Activated CD8-positive, alpha-beta memory T cell treated with anti-CD3 and anti-CD28 coated beads for 24 hours (primary cell): Measurements from ENCODE around the gene DMD.

ENCODE experiments used
- DNase-seq: peaks from one replicate; pipeline ENCODE4 v3.0.0-alpha.2; 2020

DMD gene

DNA sequence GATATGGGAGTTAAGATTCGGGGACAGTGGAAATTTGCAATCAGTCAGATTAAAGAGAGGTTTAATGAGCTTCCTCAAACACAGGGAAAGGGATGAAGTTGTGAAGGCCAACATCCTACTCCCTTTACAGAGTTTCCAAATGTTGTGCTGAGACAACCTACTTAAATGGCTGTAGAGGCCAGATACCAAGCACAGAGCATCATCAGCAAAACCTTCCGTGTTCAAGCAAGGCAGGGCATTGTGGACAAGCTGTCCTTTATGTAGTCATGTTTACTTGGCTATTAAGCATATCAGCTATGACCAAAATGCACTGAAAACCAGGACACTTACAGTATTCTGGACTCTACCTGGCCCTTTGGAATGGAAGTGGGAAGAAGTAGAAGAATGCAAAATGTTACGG lies 197.3 kb downstream of the DMD start:
- DNase-seq: no peak

DNA sequence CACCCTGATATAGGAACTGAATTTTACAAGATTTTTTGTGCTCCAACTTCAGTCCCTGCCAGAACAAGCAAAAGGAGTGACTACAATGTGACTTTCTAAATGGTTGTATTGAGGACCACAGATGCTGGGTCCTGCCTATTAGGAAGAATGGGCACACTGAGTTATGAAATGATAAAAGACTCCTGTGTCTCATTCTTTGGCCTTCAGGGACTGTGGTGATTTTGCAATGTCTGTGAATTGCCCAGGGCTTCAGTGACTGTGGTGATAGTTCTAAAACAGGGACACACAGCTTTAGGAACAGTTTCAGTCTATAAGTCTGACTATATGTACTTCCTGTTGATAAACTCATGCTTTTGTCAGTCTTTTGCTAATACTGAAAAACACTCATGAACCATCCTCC lies 210.2 kb downstream of the DMD start:
- DNase-seq: no peak

DNA sequence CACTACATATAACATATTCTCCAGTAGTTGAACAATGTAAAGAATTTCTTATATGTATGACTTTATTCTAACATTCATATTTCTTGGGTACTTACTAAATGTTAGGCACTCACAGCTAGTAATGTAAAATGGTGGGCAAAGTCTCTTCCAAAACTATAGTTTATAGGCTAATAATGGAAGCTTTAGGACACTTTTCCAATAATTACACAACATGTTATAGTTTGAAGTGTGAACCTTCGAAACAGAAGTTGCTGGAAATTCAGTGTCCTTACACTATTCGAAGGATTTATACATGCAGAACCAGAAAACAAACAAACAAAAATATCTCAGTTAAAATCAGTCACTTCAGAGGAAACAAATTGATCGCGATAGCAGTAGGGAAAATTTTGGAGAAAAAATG lies 212.6 kb downstream of the DMD start:
- no peak for DNase-seq

DNA sequence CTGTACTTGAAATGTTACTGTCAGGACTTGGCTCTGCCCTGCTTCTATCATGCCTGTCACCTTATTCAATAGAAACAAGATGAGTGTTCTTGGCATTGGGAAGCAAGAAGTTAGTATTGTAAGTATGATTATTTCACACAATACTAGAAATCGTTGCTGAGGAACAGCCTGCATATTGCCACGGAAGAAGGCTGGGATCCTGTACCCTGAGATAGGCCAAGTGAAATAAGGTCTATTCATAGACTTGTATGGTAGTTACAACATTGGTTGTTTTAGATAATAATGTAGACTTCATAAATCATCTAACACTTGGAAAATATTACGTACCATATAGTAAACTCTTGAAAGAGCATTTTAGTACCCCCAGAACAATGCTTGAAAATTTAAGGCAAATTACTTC lies 215.9 kb downstream of the DMD start:
- DNase-seq: no peak

DNA sequence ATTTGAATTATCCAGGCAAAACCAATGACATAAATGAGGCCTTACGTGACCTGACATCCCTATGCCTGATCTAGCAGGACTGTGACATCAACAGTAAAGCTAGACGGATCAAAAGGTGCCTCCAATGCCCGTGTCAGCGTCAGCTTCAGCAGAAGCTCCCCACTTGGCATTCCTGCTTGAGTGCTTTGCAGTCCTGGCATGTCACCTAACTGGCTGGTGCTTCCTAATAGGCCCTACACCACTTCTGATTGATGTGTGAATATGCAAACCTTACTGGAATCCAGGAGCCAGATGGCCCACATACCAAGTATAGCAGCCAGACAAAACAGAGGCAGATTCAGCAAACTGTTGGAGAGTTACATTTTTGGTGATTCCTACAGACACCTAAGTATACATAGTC lies 224.2 kb downstream of the DMD start:
- DNase-seq: no peak

DNA sequence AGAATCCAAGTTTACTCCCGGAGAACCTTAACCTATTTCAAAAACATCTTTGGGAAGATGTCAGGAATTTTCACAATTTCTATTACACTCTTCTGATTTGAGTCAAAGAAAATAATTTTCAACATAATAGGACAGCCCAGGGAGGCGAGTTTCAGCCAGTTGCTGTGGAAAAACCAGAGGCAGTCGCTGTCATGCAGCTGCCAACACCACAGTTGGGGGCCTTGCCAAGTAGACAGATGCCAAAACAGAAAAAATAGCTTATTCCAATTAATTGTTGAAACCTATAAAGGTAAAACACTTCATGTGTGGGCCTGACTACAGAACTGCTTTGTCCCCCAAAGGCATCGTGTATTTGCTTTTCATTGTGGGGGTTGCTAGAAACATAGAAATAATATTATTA lies 225.8 kb downstream of the DMD start:
- DNase-seq: no peak

DNA sequence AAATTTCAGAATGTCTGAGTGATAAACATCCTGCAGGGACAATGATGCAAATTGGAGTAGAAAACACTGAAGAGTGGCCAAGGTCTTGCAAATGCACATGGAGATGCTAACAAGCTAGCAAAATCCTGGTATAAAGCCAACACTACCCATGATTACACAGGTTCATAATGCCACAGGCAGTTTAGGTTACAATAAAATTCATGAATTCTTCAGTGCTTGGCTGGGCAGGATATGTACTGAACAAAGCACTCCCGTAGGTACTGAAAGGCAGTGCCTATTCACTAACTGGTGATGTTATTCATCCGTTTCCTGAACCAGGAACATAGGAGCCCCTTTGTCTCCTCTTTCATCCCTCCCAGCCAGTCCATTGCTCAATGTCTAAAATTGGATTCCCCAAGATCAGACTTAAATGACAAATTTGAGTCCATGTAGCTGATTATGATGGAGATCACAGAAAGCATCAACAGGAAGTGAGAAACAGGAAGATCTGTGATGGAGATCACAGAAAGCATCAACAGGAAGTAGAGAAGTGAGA lies 244.5 kb downstream of the DMD start:
- no peak for DNase-seq

DNA sequence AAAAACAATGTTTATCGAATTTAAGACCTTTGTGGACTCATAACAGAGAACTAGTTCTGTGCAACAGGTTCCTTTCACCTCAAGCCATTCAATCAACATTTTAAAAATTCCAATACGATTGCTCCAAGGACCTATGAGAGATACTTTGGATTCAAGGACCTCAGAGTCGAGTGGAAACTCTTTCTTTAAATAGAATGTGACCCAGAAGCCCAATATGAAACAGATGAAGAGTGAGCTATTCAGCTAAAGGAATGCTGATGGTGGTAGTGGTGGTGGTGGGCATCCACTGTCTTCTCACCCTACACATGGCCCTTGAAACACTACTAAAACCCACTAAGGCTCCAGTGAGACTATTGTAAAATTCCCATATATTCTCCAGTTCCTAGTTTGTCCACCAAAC lies 257.2 kb downstream of the DMD start:
- no peak for DNase-seq

DNA sequence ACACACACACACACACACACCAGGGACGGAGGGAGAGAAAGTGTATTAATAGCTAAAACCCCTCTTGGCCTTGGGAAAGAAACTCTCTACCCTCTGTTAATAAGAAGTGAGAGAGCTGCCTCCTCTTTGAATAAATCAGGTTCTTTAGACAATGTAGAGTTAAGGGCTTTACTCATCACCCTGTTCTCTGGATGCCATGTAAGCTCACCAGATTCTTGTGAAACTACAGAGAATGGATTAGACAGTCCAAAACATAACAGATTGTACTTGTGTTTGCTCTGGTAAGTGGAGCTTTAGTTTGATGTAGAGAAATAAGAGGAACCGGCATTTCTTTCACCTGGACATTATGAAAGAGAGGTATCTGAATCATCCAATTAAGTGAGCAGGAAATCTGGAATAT lies 263.2 kb downstream of the DMD start:
- no peak for DNase-seq

DNA sequence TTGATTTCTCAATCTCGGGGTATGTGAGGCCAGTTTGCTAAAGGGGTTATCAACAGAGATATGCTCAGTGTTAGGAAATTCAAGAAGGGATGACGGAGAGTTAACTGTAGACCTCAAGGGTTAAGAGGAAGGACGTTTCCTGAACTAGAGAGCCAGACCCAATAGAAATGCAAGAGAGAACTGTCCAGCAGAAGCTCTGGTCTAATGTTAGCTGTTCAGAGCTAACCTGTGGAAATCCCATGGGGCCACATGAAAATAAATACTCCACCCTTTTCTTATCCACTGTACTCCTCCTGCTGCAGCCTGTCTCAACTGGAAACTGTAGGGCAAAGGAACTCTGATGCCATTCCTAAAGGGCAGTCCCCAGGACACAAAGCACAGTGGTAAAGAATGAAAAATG lies 274.3 kb downstream of the DMD start:
- DNase-seq: no peak

DNA sequence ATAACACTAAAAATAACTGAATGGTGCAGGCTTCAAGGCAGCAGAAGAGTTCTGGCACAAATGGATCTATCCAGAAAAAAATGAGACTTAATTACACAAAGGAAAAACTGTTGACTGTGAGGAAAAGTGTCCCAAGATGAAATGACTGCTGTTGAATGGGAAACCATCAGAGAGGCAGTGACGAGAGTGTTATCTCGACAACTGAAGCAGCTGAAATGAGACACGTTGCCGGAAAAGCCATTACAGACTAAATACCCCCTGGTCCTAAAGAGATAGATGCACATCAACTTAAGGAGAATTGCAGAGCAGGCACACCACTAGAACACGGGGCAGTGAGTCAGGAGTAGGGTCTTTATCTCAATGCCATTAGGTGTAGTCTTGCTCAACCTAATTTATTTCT lies 277.8 kb downstream of the DMD start:
- no peak for DNase-seq

DNA sequence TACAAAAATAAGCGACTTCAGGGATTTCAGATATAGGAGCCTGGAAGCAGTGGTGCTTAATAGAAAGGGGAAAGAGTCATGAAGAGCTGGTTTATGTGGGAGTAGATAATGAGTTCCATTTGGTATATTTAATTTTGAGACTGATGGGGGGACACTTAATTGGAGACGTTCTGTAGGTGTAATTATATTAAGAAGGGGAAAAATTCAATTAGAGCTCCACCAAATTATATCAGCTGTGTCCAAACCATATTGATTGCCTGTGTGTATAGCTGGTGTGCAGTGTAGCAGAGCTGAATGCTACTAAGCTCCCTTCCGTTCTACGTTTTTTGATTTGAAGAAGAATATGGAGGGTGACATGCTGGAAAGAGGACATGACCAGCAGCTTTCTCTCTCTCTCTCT lies 282.3 kb downstream of the DMD start:
- DNase-seq: no peak

DNA sequence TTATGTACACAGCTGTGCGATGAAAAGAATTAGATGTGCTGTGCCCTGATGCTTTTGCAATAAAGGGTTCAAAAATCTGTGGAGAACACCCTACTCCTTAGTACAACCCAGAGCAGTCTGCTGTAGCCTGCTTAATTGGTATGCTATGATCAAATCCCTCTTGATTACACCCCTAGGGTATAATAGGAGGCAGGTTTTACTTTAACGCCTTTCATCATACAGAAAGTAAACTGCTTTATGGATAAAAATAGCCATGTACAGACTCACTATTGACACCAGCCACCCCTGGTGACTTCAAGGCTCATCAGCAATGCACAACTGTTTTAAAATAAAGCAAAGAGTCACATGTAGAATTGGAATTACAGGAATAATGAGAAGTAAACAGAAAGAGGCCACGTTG lies 315.3 kb downstream of the DMD start:
- DNase-seq: no peak

DNA sequence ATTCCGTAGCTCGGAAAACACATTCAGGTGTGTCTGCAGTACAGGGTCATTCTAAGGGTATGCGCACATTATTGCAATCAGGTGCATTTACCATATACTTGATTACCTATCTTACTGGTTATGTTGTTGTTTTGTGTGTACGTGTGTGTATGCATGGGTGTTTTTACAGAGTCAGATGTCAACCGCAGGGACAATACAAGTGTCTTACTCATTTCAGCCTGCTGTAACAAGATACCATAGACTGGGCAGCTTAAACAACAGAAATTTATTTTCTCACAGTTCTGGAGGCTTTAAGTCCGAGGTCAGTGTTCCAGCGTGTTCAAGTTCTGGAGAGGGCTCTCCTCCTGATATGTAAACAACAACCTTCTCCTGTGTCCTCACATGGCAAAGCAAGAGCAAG lies 316.7 kb downstream of the DMD start:
- no peak for DNase-seq

DNA sequence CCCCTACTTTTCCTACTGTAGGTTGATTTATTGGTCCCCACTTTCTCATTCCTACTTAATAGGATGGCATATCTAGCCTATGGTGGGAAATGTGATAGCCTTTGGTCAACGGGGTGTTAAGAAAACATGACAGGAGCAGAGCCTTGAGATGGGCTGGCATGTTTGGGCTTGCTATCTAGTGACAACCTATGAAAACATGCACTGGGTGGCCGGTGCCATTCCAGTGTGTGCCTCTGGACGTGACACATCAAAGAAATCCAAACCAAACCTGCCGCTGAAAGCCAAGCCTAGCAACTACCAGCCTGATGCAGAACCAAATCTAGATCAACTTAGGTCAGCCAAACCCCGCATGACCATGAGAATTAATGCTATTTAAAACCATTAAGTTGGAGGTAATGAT lies 317.6 kb downstream of the DMD start:
- no peak for DNase-seq

DNA sequence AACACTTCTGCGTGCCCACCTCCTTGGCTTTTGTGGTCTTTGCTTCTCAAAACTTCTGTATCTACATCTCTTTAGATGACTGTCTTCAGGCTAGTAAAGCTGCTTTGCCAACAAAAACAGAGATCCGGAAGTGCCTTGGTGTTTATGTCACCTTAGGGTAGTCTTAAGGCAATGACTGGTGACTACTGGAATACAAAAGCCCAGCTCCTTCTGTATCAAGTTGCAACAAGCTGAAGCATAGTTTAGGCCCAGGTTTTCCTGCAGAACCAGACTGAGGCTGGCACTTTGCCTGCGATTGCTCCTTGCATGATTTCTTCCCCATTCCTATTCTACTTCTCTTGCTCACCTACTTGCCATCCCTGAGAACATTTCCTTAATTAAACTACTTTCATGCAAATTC lies 333.8 kb downstream of the DMD start:
- no peak for DNase-seq

DNA sequence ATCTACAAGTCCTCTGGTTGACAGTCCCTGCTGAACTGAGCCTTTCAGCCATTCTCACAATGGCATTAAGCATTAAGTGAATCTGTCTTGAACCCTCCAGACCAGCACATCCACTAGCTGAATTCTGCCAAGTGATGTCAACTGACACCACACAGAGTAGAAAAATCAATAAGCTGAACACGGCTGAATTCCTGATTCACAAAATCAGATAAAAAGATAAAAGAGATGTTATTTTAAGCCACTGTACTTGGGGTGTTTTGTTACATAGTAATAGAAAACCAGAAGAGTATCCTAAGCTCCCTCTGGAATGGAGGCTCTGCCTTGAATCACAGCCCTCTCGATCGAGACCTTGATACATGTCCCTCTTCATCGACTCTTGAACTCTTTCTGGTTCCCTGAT lies 336.5 kb downstream of the DMD start:
- DNase-seq: no peak

DNA sequence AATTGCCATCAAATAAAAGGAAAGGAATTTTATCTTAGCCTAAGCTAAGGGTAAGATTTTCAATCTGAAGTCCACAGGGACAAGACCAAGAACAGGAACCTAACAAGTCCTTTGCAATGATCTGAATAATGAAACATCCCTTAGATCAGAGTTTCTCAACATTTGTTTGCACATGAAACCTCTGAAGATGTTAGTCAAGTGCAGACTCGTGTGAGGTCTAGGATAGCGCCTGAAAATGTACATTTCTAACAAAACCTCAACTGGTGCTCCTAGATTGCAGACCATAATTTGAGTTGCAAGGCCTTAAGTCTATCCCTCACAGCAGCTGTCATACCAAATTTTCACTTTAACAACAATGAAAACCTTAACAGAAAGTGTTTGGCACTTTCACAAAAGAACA lies 337.6 kb downstream of the DMD start:
- DNase-seq: no peak

DNA sequence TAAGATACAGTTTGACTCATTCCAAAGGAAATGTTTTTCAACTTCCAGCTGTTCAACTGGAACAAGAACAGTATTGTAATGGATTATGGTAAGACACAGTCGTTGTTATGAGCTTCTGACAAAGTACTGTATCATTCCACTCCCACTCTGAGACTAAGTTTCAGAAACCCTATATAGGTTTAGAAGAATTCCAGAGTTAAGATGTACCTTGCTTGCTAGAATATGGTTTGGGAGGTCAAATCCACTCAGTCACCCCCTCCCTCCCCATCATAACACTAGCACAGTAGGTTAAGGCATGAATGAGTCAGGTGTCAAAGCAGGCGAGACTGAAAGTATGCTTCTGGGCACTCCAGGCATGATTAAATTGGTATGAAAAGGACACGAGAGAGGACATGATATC lies 339.7 kb downstream of the DMD start:
- no peak for DNase-seq

DNA sequence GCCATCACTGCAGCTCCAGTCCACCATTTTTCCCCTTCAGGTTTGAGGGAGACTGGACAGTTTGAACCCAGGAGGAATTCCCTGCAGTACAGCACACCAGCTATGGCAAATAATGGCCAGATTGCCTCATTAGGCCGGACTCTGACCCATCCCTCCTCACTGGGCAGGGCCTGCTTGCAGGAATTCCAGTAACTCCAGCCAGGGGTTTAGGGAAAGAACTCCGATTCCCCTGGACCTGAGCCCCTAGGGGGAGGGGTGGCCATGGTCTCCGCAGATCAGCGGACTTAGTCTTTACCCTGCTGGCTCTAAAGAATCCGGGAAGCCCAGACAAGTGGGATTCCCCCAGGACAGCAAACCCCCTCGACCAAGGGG lies 342.8 kb downstream of the DMD start:
- DNase-seq: no peak

DNA sequence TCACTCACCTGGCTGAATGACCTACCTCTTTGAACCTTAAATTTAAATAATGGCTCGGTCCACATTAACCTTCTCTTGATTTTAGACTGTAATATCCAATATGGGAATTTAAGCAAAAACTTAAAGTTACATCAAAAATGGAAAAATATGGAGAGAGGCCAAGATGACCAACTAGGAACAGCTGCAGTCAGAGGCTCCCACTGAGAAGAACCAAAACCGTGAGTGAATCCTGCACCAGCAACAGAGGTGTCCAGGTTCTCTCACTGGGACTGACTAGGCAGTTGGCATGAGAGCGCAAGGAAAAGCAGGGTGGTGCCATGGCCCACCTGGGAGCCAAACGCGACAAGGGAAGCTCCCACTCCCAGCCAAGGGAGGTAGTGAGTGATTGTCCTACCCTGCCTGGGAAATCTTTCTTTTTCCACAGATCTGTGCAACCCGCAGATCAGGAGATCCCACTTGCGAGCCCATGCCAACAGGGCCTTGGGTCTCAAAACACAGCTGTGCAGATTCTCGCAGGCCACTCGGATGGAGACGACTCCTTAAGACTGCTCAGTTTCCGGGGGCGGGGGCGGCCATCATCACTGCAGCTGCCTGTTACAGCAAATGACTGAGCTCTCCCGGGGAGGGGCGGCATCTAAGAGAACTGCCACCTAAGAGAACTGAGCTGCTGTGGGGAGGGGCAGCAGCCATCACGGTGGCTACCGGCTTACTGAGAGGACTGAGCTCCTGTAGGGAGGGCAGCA lies 343.4 kb downstream of the DMD start:
- no peak for DNase-seq

DNA sequence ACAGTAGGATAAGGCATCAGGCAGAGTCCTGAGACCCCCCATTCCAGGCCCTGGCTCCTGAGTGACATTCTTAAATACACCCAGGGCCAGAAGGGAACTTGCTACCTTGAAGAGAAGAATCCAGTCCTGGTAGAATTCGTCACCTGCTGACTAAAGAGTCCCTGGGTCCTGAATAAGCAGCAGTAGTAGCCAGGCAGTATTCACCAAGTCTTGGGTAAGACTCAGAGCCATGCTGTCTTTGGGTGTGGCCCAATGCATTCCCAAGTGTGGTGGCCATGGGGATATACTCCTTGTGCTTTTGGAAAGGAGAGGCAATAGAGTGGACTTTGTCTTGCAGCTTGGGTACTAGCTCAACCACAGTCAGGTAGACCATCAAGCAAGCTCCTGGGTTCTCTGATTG lies 359.1 kb downstream of the DMD start:
- no peak for DNase-seq

DNA sequence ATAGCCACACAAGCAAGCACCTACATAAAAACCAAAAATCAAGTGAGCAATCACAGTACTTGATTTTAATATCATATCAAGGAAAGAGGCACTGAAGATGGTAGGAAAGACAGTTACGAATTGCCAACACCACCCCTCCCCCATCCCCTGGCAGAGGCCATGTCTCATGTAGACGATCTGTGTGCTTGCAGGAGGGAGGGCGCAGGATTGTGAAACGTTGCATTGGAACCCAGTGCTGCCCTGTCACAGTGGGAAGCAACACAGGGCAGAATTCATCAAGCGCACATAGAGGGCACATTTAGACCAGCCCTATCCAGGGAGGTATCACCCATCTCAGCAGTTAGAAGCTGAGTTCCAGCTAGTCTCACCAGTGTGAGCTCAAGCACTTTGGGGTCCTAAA lies 359.8 kb downstream of the DMD start:
- DNase-seq: no peak

DNA sequence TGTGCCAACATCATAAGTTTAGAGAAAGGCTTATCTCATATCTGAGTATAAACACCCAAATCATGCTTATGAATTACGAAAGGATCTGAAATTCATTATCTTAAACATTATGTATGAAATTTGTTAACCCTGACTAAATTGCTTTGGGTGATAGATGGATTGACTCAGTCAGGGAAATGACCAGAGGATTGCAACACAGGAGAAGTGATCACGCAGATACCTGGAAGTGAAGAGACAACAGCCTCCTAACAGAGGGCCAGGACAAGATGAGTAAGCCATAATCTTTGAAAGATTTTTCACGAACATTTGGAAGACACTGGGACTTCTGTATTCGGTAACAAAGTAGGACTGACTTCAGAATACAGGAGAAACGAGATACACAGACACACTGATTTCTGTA lies 363.4 kb downstream of the DMD start:
- DNase-seq: no peak

DNA sequence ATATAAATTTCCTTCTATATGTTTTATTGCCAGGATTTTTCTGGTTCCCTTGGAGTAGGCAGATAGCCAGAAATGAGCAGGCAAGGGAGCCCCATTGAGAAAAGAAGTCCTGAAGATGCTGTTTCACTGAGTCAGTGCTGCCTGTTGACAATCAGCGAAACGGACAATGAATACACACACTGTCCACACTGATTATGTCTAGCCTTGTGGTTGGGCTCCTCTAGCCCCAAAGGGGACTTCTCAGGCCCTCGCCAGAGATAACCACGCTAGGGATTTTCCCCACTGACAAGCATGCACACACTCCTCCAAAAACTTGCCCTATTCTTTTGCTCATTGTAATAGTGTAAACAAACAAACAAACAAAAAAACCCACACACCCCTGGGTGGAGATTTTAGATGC lies 369.3 kb downstream of the DMD start:
- no peak for DNase-seq

DNA sequence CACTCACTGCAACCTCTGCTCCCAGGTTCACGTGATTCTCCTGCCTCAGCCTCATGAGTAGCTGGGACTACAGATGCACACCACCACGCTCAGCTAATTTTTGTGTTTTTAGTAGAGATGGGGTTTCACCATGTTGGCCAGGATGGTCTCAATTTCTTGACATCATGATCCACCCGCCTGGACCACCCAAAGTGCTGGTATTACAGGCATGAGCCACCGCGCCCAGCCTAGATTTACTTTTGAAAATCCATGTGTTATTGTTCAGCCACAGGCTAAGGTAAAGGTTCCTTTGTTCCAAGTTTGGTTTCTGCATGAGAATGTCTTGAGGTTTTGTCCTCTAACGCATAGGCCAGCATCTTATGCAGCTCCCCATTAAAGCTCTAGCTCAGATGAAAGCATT lies 371.6 kb downstream of the DMD start:
- DNase-seq: no peak
